ENCODE data around the gene MAML3.

GRCh38 chr4:140025470-140025869 lies 128.5 kb downstream of the MAML3 start:
- no peak for TF ChIP-seq CTCF (IDR thresholded peaks at IDR 0.05)
- no peak for TF ChIP-seq EP300 (IDR thresholded peaks at IDR 0.05)
- no peak for TF ChIP-seq POLR2A (IDR thresholded peaks at IDR 0.05)
- no peak for TF ChIP-seq POLR2AphosphoS5 (IDR thresholded peaks at IDR 0.05)

Measured in upper lobe of left lung (tissue), 4 donors.